Neural cell (in vitro differentiated cells): ENCODE results near the gene GPR3. TPM values are rescaled to one million over a fixed set of nuclear protein-coding genes. Genes with fewer than 3 reads are reported as not detected.

Experiments
- H2AFZ ChIP-seq: fragments of 200-600, 300-800 bp; sonication (generic), shearing (Covaris generic); 2 replicates; pipeline ENCODE4 v1.6.0; 2014; ENCODE audit warnings: low read depth, mild to moderate bottlenecking, antibody characterized with exemption, low read length, moderate library complexity
- H3F3A ChIP-seq: fragments of 200-600 bp; shearing (Covaris generic); 2 replicates; pipeline ENCODE4 v1.6.1; 2016; ENCODE audit warnings: mild to moderate bottlenecking, moderate library complexity, mixed read lengths, antibody characterized with exemption, low read length; ENCODE audit not compliant: insufficient read depth, poor library complexity, severe bottlenecking
- H3K27ac ChIP-seq: fragments of 200-600, 300-800 bp; sonication (generic), shearing (Covaris generic); 2 replicates; pipeline ENCODE4 v1.5.1; 2014; ENCODE audit warnings: mild to moderate bottlenecking, low read length, moderate library complexity
- H3K27me3 ChIP-seq: fragments of 300-800, 200-600 bp; sonication (generic), shearing (Covaris generic); 2 replicates; pipeline ENCODE4 v1.6.0; 2014; ENCODE audit warnings: mild to moderate bottlenecking, low read depth, low read length, moderate library complexity; ENCODE audit not compliant: insufficient read depth
- H3K36me3 ChIP-seq: fragments of 300-800, 200-600 bp; sonication (generic), shearing (Covaris generic); 2 replicates; pipeline ENCODE4 v1.5.1; 2014; ENCODE audit warnings: mild to moderate bottlenecking, antibody characterized with exemption, low read length, moderate library complexity; ENCODE audit not compliant: insufficient read depth
- H3K4me2 ChIP-seq: fragments of 300-800, 200-600 bp; sonication (generic), shearing (Covaris generic); 2 replicates; pipeline ENCODE4 v1.6.0; 2014; ENCODE audit warnings: mild to moderate bottlenecking, low read length
- H3K4me3 ChIP-seq: fragments of 300-800, 200-600 bp; sonication (generic), shearing (Covaris generic); 2 replicates; pipeline ENCODE4 v1.5.1; 2014; ENCODE audit warnings: mild to moderate bottlenecking, low read length, moderate library complexity
- H3K79me2 ChIP-seq: fragments of 200-600 bp; shearing (Covaris generic); replicated peaks from 2 replicates; pipeline ENCODE4 v1.6.0; 2014; ENCODE audit warnings: mild to moderate bottlenecking, low read length, moderate library complexity; ENCODE audit not compliant: insufficient read depth
- H3K9ac ChIP-seq: fragments of 300-800, 200-600 bp; sonication (generic), shearing (Covaris generic); 2 replicates; pipeline ENCODE4 v1.6.1; 2016; ENCODE audit warnings: mild to moderate bottlenecking, low read length, mixed read lengths
- H3K9me2 ChIP-seq: fragments of 200-600 bp; shearing (Covaris generic); 2 replicates; pipeline ENCODE4 v1.6.1; 2016; ENCODE audit warnings: mild to moderate bottlenecking, low read length, mixed read lengths; ENCODE audit not compliant: insufficient read depth
- H3K9me3 ChIP-seq: fragments of 200-600, 300-800 bp; sonication (generic), shearing (Covaris generic); 2 replicates; pipeline ENCODE4 v1.6.1; 2016; ENCODE audit warnings: mild to moderate bottlenecking, mixed run types, low read length, moderate library complexity, mixed read lengths
- H4K20me1 ChIP-seq: fragments of 200-600 bp; shearing (Covaris generic); 2 replicates; pipeline ENCODE4 v1.6.1; 2016; ENCODE audit warnings: mild to moderate bottlenecking, mixed run types; ENCODE audit not compliant: insufficient read depth
- CTCF ChIP-seq: fragments of 450-650 bp; IDR thresholded peaks from 2 replicates; pipeline ENCODE4 v1.5.1; 2014; ENCODE audit warnings: antibody characterized with exemption, mild to moderate bottlenecking, moderate library complexity; ENCODE audit not compliant: poor library complexity, severe bottlenecking
- EP300 ChIP-seq: fragments of 450-650 bp; conservative IDR thresholded peaks from 2 replicates; pipeline ENCODE4 v1.6.1; 2014; ENCODE audit warnings: antibody characterized with exemption, mild to moderate bottlenecking, moderate library complexity; ENCODE audit not compliant: poor library complexity, severe bottlenecking
- EZH2 ChIP-seq: fragments of 200-600, 300-800 bp; shearing (Covaris generic), sonication (generic); IDR thresholded peaks from 2 replicates; pipeline ENCODE4 v1.6.1; 2014; ENCODE audit warnings: antibody characterized with exemption, low read length, borderline replicate concordance, mild to moderate bottlenecking; ENCODE audit not compliant: insufficient read depth, poor library complexity, severe bottlenecking
- MXI1 ChIP-seq: fragments of 450-650 bp; conservative IDR thresholded peaks from 2 replicates; pipeline ENCODE4 v1.6.1; 2014; ENCODE audit warnings: antibody characterized with exemption, mild to moderate bottlenecking; ENCODE audit not compliant: poor library complexity, severe bottlenecking
- POLR2AphosphoS5 ChIP-seq: IDR thresholded peaks from 2 replicates; pipeline ENCODE4 v1.6.1; 2012
- RAD21 ChIP-seq: fragments of 450-650 bp; conservative IDR thresholded peaks from 2 replicates; pipeline ENCODE4 v1.6.1; 2014; ENCODE audit warnings: antibody characterized with exemption, mild to moderate bottlenecking, moderate library complexity
- REST ChIP-seq: IDR thresholded peaks from 2 replicates; pipeline ENCODE4 v1.6.1; 2012; ENCODE audit warnings: borderline replicate concordance
- SMC3 ChIP-seq: fragments of 450-650 bp; conservative IDR thresholded peaks from 2 replicates; pipeline ENCODE4 v1.6.1; 2014; ENCODE audit warnings: antibody characterized with exemption, mild to moderate bottlenecking, moderate library complexity; ENCODE audit not compliant: poor library complexity
- TAF1 ChIP-seq: IDR thresholded peaks from 2 replicates; pipeline ENCODE4 v1.6.1; 2012; ENCODE audit warnings: low read depth
- polyA plus RNA-seq: library from polyadenylated mRNA; depleted of rRNA; stranded (reverse); fragments of >200 nt; gene quantifications from 2 replicates; pipeline ENCODE4 v1.2.3, GENCODE V29; 2014

The GPR3 gene
- polyA plus RNA-seq, 1 donor from 2014 or later: 0.54 TPM

- H3K79me2 ChIP-seq: no peaks in the 10 kb centered on the region
- TF ChIP-seq CTCF (no peak), MXI1 (no peak), EZH2 (no peak), SMC3 (no peak), EP300 (no peak), REST (no peak)
- no peaks in the 10 kb centered on the region for H4K20me1 ChIP-seq
- H3K9me2 ChIP-seq: no peaks in the 10 kb centered on the region
- no peak overlapping the region for H3K27ac ChIP-seq
- no peaks in the 10 kb centered on the region for H3K9me3 ChIP-seq
- H3K36me3 ChIP-seq: no peaks in the 10 kb centered on the region
- no peak overlapping the region for H3K4me3 ChIP-seq
- no peak overlapping the region for H2AFZ ChIP-seq
- H3K27me3 ChIP-seq: peaks cover 24% of the 10 kb centered on the region
- no peak overlapping the region for H3K9ac ChIP-seq
- no peaks in the 10 kb centered on the region for H3F3A ChIP-seq
- no peak overlapping the region for H3K4me2 ChIP-seq
These were observed 32.6 kb upstream of the GPR3 start for GRCh38 chr1:27359822-27360158.

GRCh38 chr1:27360159-27361043 is 32.0 kb upstream of the GPR3 start:
- H3K27me3 ChIP-seq: peaks cover 24% of the 10 kb centered on the region
- no peak overlapping the region for H3K9ac ChIP-seq
- no peak overlapping the region for H3K4me3 ChIP-seq
- H4K20me1 ChIP-seq: no peaks in the 10 kb centered on the region
- H3K79me2 ChIP-seq: no peaks in the 10 kb centered on the region
- no peak overlapping the region for H3K4me2 ChIP-seq
- H2AFZ ChIP-seq: no peak overlapping the region
- H3K9me3 ChIP-seq: no peaks in the 10 kb centered on the region
- H3K36me3 ChIP-seq: no peaks in the 10 kb centered on the region
- TF ChIP-seq EZH2 (no peak), REST (no peak), POLR2AphosphoS5 (no peak), CTCF (no peak), MXI1 (no peak), EP300 (no peak), SMC3 (no peak), TAF1 (no peak), RAD21 (no peak)
- H3K27ac ChIP-seq: no peak overlapping the region
- H3F3A ChIP-seq: no peaks in the 10 kb centered on the region
- H3K9me2 ChIP-seq: no peaks in the 10 kb centered on the region
